VCaP (cell line): Measurements from ENCODE around the gene COL5A1.

Source experiments
- H3K27ac ChIP-seq: fragments of 450-650 bp; 2 replicates; pipeline ENCODE4 v1.5.1; 2017
- CTCF ChIP-seq: fragments of 450-650 bp; conservative IDR thresholded peaks from 2 replicates; pipeline ENCODE4 v1.5.1; 2017; ENCODE audit warnings: mild to moderate bottlenecking, moderate library complexity

Gene COL5A1

GRCh38 chr9:134733480-134734232, 92.1 kb downstream of the COL5A1 start:
- H3K27ac ChIP-seq, result no peak overlapping the region
- no peak for TF ChIP-seq CTCF

GRCh38 chr9:134734270-134734669, 92.7 kb downstream of the COL5A1 start:
- no peak overlapping the region for H3K27ac ChIP-seq
- no peak for TF ChIP-seq CTCF

GRCh38 chr9:134735441-134736175, 94.0 kb downstream of the COL5A1 start:
- no peak overlapping the region for H3K27ac ChIP-seq
- TF ChIP-seq CTCF, result no peak

GRCh38 chr9:134736791-134737497, 95.3 kb downstream of the COL5A1 start:
- H3K27ac ChIP-seq, result no peak overlapping the region
- no peak for TF ChIP-seq CTCF

GRCh38 chr9:134737842-134738580, 96.4 kb downstream of the COL5A1 start:
- no peak for TF ChIP-seq CTCF
- H3K27ac ChIP-seq, result no peak overlapping the region

- peak; percentile 96 for TF ChIP-seq CTCF
- no peak overlapping the region for H3K27ac ChIP-seq
Observed at GRCh38 chr9:134738869-134739659, 97.5 kb downstream of the COL5A1 start.
